Esophagus muscularis mucosa (tissue), 3 donors: ENCODE results near the gene ANKS1A.

ENCODE experiments used
- CTCF ChIP-seq, 3 experiments: fragments of 200-600 bp in 2 of 3; fragments of 450-650 bp in 1 of 3; sonication (generic) in 2 of 3; IDR thresholded peaks; one replicate each; pipeline ENCODE4 v1.5.1; 2017 to 2019; ENCODE audit warnings: antibody characterized with exemption in 3 of 3, mild to moderate bottlenecking in 2 of 3, moderate library complexity in 1 of 3
- POLR2A ChIP-seq: fragments of 450-650 bp; IDR thresholded peaks from one replicate; pipeline ENCODE4 v1.6.1; 2017; ENCODE audit warnings: antibody characterized with exemption, moderate library complexity, mild to moderate bottlenecking, low read depth
- POLR2AphosphoS5 ChIP-seq, 2 donors: sonication (generic); formaldehyde crosslinking; IDR thresholded peaks; one replicate each; pipeline ENCODE4 v1.6.1; 2017; ENCODE audit warnings: antibody characterized with exemption in 2 of 2

GRCh38 chr6:34984416-34984815 is 95.4 kb downstream of the ANKS1A start:
- TF ChIP-seq CTCF (IDR thresholded peaks at IDR 0.05): no peak
- no peak for TF ChIP-seq POLR2A
- TF ChIP-seq POLR2AphosphoS5 (IDR thresholded peaks at IDR 0.05): no peak
